Measurements from ENCODE around the gene GATA2.

GRCh38 chr3:128517648-128518047 lies 24.6 kb upstream of the GATA2 start:
- TF ChIP-seq CEBPB (IDR thresholded peaks at IDR 0.05) (no peak), EP300 (IDR thresholded peaks at IDR 0.05; ENCODE audit: borderline replicate concordance) (no peak), TCF12 (IDR thresholded peaks at IDR 0.05; ENCODE audit: low read depth) (no peak), TAF1 (IDR thresholded peaks at IDR 0.05; ENCODE audit: low read depth) (no peak), MAX (IDR thresholded peaks at IDR 0.05) (no peak)
